Ovary (tissue), 9 donors: ENCODE measurements around the gene CEP57L1. TPM values are rescaled to one million over a fixed set of nuclear protein-coding genes. Genes with fewer than 3 reads are reported as not detected.

Source experiments
- DNase-seq, 5 donors: peaks; one replicate each; pipeline ENCODE4 v3.0.0-alpha.2; 2019 to 2020
- H3K27ac ChIP-seq, 2 donors: fragments of 200-600 bp; one replicate each; pipeline versions ENCODE4 v1.5.1 to v1.8.0; 2019 to 2022
- H3K27me3 ChIP-seq: fragments of 200-600 bp; one replicate; pipeline ENCODE4 v1.8.0; 2022
- H3K36me3 ChIP-seq: fragments of 200-600 bp; sonication (generic); one replicate; pipeline ENCODE4 v1.5.1; 2019
- H3K4me1 ChIP-seq: one replicate; pipeline ENCODE4 v1.8.1; 2013; ENCODE audit warnings: mild to moderate bottlenecking, moderate library complexity; ENCODE audit not compliant: insufficient read depth
- H3K4me3 ChIP-seq: fragments of 200-600 bp; sonication (generic); one replicate; pipeline ENCODE4 v1.5.1; 2017
- H3K9me3 ChIP-seq, 2 donors: fragments of 200-600 bp in 1 of 2; sonication (generic) in 1 of 2; one replicate each; pipeline versions ENCODE4 v1.5.1 to v1.8.1; 2013 to 2019; ENCODE audit warnings: mild to moderate bottlenecking in 1 of 2, moderate library complexity in 1 of 2
- CTCF ChIP-seq, 3 donors: fragments of 450-650 bp in 2 of 3; fragments of 200-600 bp in 1 of 3; IDR thresholded peaks; one replicate each; pipeline versions ENCODE4 v1.5.1 to v1.8.0; 2016 to 2022; ENCODE audit warnings: antibody characterized with exemption in 3 of 3, mild to moderate bottlenecking in 1 of 3
- EP300 ChIP-seq: sonication (generic); formaldehyde crosslinking; IDR thresholded peaks from one replicate; pipeline ENCODE4 v1.6.1; 2017; ENCODE audit warnings: antibody characterized with exemption
- POLR2A ChIP-seq: fragments of 450-650 bp; IDR thresholded peaks from one replicate; pipeline ENCODE4 v1.6.1; 2017; ENCODE audit warnings: antibody characterized with exemption, mild to moderate bottlenecking, moderate library complexity
- WGBS, 3 donors: extraction: QIAGEN DNeasy Blood & Tissue Kit in 1 of 3; methylation state at CpG; one replicate each; pipeline versions ENCODE4 v1.1.5 to v1.1.7; 2013 to 2017; 5-methylcytosine and 5-hydroxymethylcytosine counted together
- intact Hi-C, 4 donors: fragments of 100-400 bp; cut with DNase I; formaldehyde crosslinking; loops; one replicate each; pipeline versions ENCODE4 v1.11.0 to v1.15.1; 2022 to 2023
- polyA plus RNA-seq, 2 donors: library from polyadenylated mRNA; stranded (reverse); fragments of 200-250 nt in 1 of 2; fragments of 350-450 nt in 1 of 2; fragmentation: Illumina TruSeq in 1 of 2; extraction: RNeasy Lipid Tissue Mini Kit (QIAGEN cat#74804) in 1 of 2; gene quantifications; one replicate each; pipeline ENCODE4 v1.2.3, GENCODE V29; 2013 to 2014
- total RNA-seq, 7 donors: library from RNA; depleted of rRNA in 2 of 7; stranded (reverse); fragments of >200 nt in 2 of 7; fragmentation: NEBNext Ultra II Directional in 3 of 7; extraction: Animal tissue kit (Norgen Biotek cat#: 25700) in 3 of 7; gene quantifications; one replicate each; pipeline versions ENCODE4 v1.1.0 to v1.2.4, GENCODE V29; 2016 to 2023
- donor health status: DM: no; HTN: no; CAD: no; lungs with moderate emphysema.
- donor health status: DM: no; HTN: no; CAD: no.
- donor health status: Bipolar disorder and iron deficiency.
- donor health status: DM: yes; HTN: yes; CAD: no.
- donor health status: DM: no; HTN: no; CAD: no.
- donor health status: DM: yes; HTN: yes; CAD: no.

The CEP57L1 gene
- total and polyA plus RNA-seq, 9 donors, result 4.9 to 12.6 (median 9.2) TPM

GRCh38 chr6:109050447-109051102 is 44.7 kb upstream of the CEP57L1 start:
- 60 to 75% (median 64%) methylated on average over 1 of the region's 1 CpG for WGBS, 3 donors
- no peak overlapping the region for H3K4me3 ChIP-seq
- peaks cover 1% of the 10 kb centered on the region for H3K4me1 ChIP-seq
- DNase-seq, result no peak
- no peaks in the 10 kb centered on the region for H3K9me3 ChIP-seq
- intact Hi-C loops, result loop anchor here in 1 of 4 donors (10.0 kb wide), 1 partner anchor 46 kb away; no protein-coding TSS in a partner anchor
- TF ChIP-seq CTCF (IDR thresholded peaks at IDR 0.05) (no peak), EP300 (no peak), POLR2A (no peak)
- no peaks in the 10 kb centered on the region for H3K27me3 ChIP-seq
- H3K27ac ChIP-seq, result no peak overlapping the region
- H3K36me3 ChIP-seq, result no peaks in the 10 kb centered on the region

GRCh38 chr6:109051301-109052017 is 43.8 kb upstream of the CEP57L1 start:
- H3K4me1 ChIP-seq, result peaks cover 1% of the 10 kb centered on the region
- intact Hi-C loops, result loop anchor here in 1 of 4 donors (10.0 kb wide), 1 partner anchor 47 kb away; no protein-coding TSS in a partner anchor
- TF ChIP-seq EP300 (no peak), POLR2A (no peak), CTCF (IDR thresholded peaks at IDR 0.05) (no peak)

GRCh38 chr6:109052018-109052651 is 43.2 kb upstream of the CEP57L1 start:
- intact Hi-C loops, result loop anchor here in 1 of 4 donors (10.0 kb wide), 1 partner anchor 47 kb away; no protein-coding TSS in a partner anchor
- no peak for DNase-seq
- Histone ChIP-seq H3K27me3 (no peaks in the 10 kb centered on the region), H3K27ac (no peak overlapping the region), H3K4me1 (peaks cover 1% of the 10 kb centered on the region), H3K4me3 (no peak overlapping the region), H3K9me3 (no peaks in the 10 kb centered on the region), H3K36me3 (no peaks in the 10 kb centered on the region)
- TF ChIP-seq CTCF (IDR thresholded peaks at IDR 0.05), result no peak
- no peak for TF ChIP-seq EP300

More at GRCh38 chr6:109051301-109052017, 43.8 kb upstream of the CEP57L1 start:
- no peak overlapping the region for H3K4me3 ChIP-seq
- no peak overlapping the region for H3K27ac ChIP-seq
- DNase-seq, result no peak
- no peaks in the 10 kb centered on the region for H3K27me3 ChIP-seq
- H3K36me3 ChIP-seq, result no peaks in the 10 kb centered on the region
- WGBS, 3 donors, result 65 to 84% (median 77%) methylated on average over 1 of the region's 1 CpG
- no peaks in the 10 kb centered on the region for H3K9me3 ChIP-seq

GRCh38 chr6:109052852-109053251 is 42.5 kb upstream of the CEP57L1 start:
- Histone ChIP-seq H3K9me3 (no peaks in the 10 kb centered on the region), H3K4me1 (peaks cover 1% of the 10 kb centered on the region), H3K27ac (no peak overlapping the region), H3K27me3 (no peaks in the 10 kb centered on the region), H3K4me3 (no peak overlapping the region), H3K36me3 (no peaks in the 10 kb centered on the region)
- no peak for TF ChIP-seq CTCF (IDR thresholded peaks at IDR 0.05)
- no peak for TF ChIP-seq POLR2A
- no peak for TF ChIP-seq EP300
- intact Hi-C loops, result loop anchor here in 1 of 4 donors (10.0 kb wide), 1 partner anchor 48 kb away; no protein-coding TSS in a partner anchor
- WGBS, 3 donors, result 95% methylated on average over 4 of the region's 4 CpGs
- DNase-seq, result no peak
